ENCODE results near the gene MC1R. TPM values are rescaled to one million over a fixed set of nuclear protein-coding genes. Genes with fewer than 3 reads are reported as not detected.

MC1R gene
- total RNA-seq, 2 experiments from 2014 or later, result 8.3 to 22.3 TPM

DNA sequence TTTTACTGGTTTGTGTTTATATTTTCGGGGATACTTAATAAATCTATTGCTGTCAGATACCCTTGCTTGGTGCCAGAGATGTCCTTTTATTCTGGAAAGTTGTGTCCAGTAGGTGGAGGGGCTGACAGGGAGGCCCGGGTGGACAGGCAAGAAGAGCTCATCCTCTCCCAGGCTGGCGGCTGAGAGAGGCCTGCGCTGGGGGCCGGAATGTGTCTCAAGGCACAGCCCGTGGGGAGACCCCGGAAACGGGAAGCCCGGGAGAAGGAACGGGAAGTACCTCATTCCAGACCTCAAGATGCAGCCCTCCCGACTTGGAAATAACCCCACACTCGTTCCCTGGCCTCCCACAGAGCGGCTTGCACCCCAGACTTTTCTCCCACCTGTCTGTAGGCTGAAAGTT, 17.4 kb downstream of the MC1R start:
- POLR2A ChIA-PET, result no interaction called here
- Histone ChIP-seq H3K9me3 (ENCODE audit: low read length) (no peaks in the 10 kb centered on the region), H3K4me1 (ENCODE audit: insufficient read depth, low read length, poor library complexity, severe bottlenecking) (peaks cover 6% of the 10 kb centered on the region), H2AFZ (ENCODE audit: low read length) (no peak overlapping the region), H3K79me2 (ENCODE audit: insufficient read depth, low read depth, low read length) (no peaks in the 10 kb centered on the region), H4K20me1 (ENCODE audit: insufficient read depth, low read length) (no peaks in the 10 kb centered on the region), H3K4me2 (ENCODE audit: low read length) (no peak overlapping the region), H3K9me2 (ENCODE audit: insufficient read depth, low read length) (no peaks in the 10 kb centered on the region), H3K4me3 (ENCODE audit: low read depth, low read length, poor library complexity, severe bottlenecking) (no peak overlapping the region), H3K36me3 (ENCODE audit: insufficient read depth, low read length) (peaks cover 60% of the 10 kb centered on the region), H3K27ac (ENCODE audit: low read depth, low read length, poor library complexity, severe bottlenecking) (no peak overlapping the region)
- intact Hi-C loops (cut with micrococcal nuclease; ENCODE audit: unreplicated experiment), result no loop called here
- TF ChIP-seq EZH2phosphoT487 (IDR thresholded peaks at IDR 0.05; ENCODE audit: borderline replicate concordance, low read depth, low read length), result no peak
- no peak for TF ChIP-seq CTCF (conservative IDR thresholded peaks at IDR 0.05; ENCODE audit: low read length)
- no peak for DNase-seq (ENCODE audit: low spot score)
- BruUV-seq (replicated peaks), result no TSS peak
- CTCF ChIA-PET (ENCODE audit: unreplicated experiment), result no interaction called here

DNA sequence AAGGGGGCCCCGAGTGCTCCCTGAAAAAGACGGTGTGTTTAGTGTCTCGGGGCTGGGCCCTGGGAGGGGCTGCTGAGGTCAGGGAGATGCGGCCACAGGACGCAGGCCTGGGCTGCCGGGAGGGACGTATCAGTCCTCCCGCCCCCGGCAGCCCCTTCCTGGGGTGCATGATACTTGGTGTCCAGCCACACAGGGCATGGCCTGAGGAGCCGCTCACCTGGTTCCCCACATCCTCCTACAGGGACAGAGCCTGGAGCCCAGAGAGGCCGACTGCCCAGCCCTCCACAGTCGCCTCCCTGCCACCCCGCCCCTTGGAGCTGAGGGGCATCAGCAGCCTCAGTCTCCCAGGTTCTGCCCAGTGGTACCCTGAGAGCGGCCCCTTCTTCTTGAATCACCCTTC, 17.8 kb downstream of the MC1R start:
- ChIA-PET CTCF (ENCODE audit: unreplicated experiment) (no interaction called here), POLR2A (no interaction called here)
- no peaks in the 10 kb centered on the region for H3K9me3 ChIP-seq (ENCODE audit: low read length)
- H3K9me2 ChIP-seq (ENCODE audit: insufficient read depth, low read length), result no peaks in the 10 kb centered on the region
- peaks cover 9% of the 10 kb centered on the region for H3K4me1 ChIP-seq (ENCODE audit: insufficient read depth, low read length, poor library complexity, severe bottlenecking)
- BruUV-seq (replicated peaks), result no TSS peak
- H4K20me1 ChIP-seq (ENCODE audit: insufficient read depth, low read length), result no peaks in the 10 kb centered on the region
- no peak overlapping the region for H3K4me2 ChIP-seq (ENCODE audit: low read length)
- no peaks in the 10 kb centered on the region for H3K79me2 ChIP-seq (ENCODE audit: insufficient read depth, low read depth, low read length)
- TF ChIP-seq EZH2phosphoT487 (IDR thresholded peaks at IDR 0.05; ENCODE audit: borderline replicate concordance, low read depth, low read length) (no peak), CTCF (conservative IDR thresholded peaks at IDR 0.05; ENCODE audit: low read length) (no peak)
- H3K27ac ChIP-seq (ENCODE audit: low read depth, low read length, poor library complexity, severe bottlenecking), result no peak overlapping the region
- no peak overlapping the region for H2AFZ ChIP-seq (ENCODE audit: low read length)
- intact Hi-C loops (cut with micrococcal nuclease; ENCODE audit: unreplicated experiment), result no loop called here
- H3K36me3 ChIP-seq (ENCODE audit: insufficient read depth, low read length), result peaks cover 55% of the 10 kb centered on the region
- H3K4me3 ChIP-seq (ENCODE audit: low read depth, low read length, poor library complexity, severe bottlenecking), result no peak overlapping the region
- DNase-seq (ENCODE audit: low spot score), result no peak

DNA sequence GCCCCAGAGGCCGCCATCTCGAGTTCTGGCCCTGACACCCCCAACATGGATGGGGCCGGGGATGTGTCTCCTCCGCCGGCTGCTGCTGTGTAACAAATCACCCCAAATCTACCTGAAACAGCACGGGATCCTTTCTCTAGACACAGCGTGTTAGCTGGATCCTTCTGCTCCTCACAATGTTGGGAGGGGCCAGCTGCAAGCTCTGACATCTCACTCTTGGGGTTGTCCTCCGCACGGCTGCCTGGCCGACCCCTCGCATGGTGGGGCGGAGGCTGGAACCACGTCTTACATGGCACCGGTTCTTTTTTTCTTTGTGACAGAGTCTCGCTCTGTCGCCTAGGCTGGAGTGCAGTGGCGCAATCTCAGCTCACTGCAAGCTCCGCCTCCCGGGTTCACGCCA, 18.3 kb downstream of the MC1R start:
- Histone ChIP-seq H2AFZ (ENCODE audit: low read length) (no peak overlapping the region), H3K79me2 (ENCODE audit: insufficient read depth, low read depth, low read length) (no peaks in the 10 kb centered on the region), H3K4me2 (ENCODE audit: low read length) (no peak overlapping the region), H3K27ac (ENCODE audit: low read depth, low read length, poor library complexity, severe bottlenecking) (no peak overlapping the region), H3K4me1 (ENCODE audit: insufficient read depth, low read length, poor library complexity, severe bottlenecking) (peaks cover 14% of the 10 kb centered on the region), H3K9me2 (ENCODE audit: insufficient read depth, low read length) (no peaks in the 10 kb centered on the region), H3K9me3 (ENCODE audit: low read length) (no peaks in the 10 kb centered on the region), H3K36me3 (ENCODE audit: insufficient read depth, low read length) (peaks cover 50% of the 10 kb centered on the region), H4K20me1 (ENCODE audit: insufficient read depth, low read length) (no peaks in the 10 kb centered on the region), H3K4me3 (ENCODE audit: low read depth, low read length, poor library complexity, severe bottlenecking) (no peak overlapping the region)
- intact Hi-C loops (cut with micrococcal nuclease; ENCODE audit: unreplicated experiment), result no loop called here
- DNase-seq (ENCODE audit: low spot score), result no peak
- POLR2A ChIA-PET, result no interaction called here
- no peak for TF ChIP-seq CTCF (conservative IDR thresholded peaks at IDR 0.05; ENCODE audit: low read length)
- no peak for TF ChIP-seq EZH2phosphoT487 (IDR thresholded peaks at IDR 0.05; ENCODE audit: borderline replicate concordance, low read depth, low read length)
- CTCF ChIA-PET (ENCODE audit: unreplicated experiment), result no interaction called here
- no TSS peak for BruUV-seq (replicated peaks)

All from OCI-LY7 (cell line).